Vagina (tissue), 2 donors: Measurements from ENCODE around the gene SMPD3. TPM values are rescaled to one million over a fixed set of nuclear protein-coding genes. Genes with fewer than 3 reads are reported as not detected.

ENCODE experiments used
- DNase-seq, 2 donors: peaks; one replicate each; pipeline ENCODE4 v3.0.0-alpha.2; 2017; ENCODE audit errors: extremely low spot score in 2 of 2
- H3K27ac ChIP-seq: fragments of 200-600 bp; sonication (generic); one replicate; pipeline ENCODE4 v1.5.1; 2019
- H3K27me3 ChIP-seq: fragments of 200-600 bp; sonication (generic); one replicate; pipeline ENCODE4 v1.5.1; 2019
- H3K36me3 ChIP-seq, 2 donors: fragments of 200-600 bp; sonication (generic); one replicate each; pipeline ENCODE4 v1.5.1; 2017 to 2019
- H3K4me1 ChIP-seq: fragments of 200-600 bp; sonication (generic); one replicate; pipeline ENCODE4 v1.5.1; 2019
- H3K4me3 ChIP-seq, 2 donors: fragments of 200-600 bp; sonication (generic); 1 replicate in 1 of 2; 2 replicates in 1 of 2; pipeline ENCODE4 v1.5.1; 2016 to 2019
- H3K9me3 ChIP-seq: fragments of 200-600 bp; sonication (generic); one replicate; pipeline ENCODE4 v1.5.1; 2019
- CTCF ChIP-seq, 3 experiments: fragments of 450-650 bp in 2 of 3; fragments of 200-600 bp in 1 of 3; sonication (generic) in 1 of 3; IDR thresholded peaks; one replicate each; pipeline ENCODE4 v1.5.1; 2017 to 2019; ENCODE audit warnings: antibody characterized with exemption in 3 of 3, mild to moderate bottlenecking in 2 of 3, moderate library complexity in 2 of 3
- POLR2A ChIP-seq, 2 donors: fragments of 450-650 bp; IDR thresholded peaks; one replicate each; pipeline ENCODE4 v1.6.1; 2017; ENCODE audit warnings: antibody characterized with exemption in 2 of 2, mild to moderate bottlenecking in 2 of 2, moderate library complexity in 2 of 2
- POLR2AphosphoS5 ChIP-seq, 2 donors: sonication (generic); formaldehyde crosslinking; IDR thresholded peaks; one replicate each; pipeline ENCODE4 v1.9.0; 2017; ENCODE audit warnings: antibody characterized with exemption in 2 of 2, mild to moderate bottlenecking in 2 of 2, low read depth in 1 of 2; ENCODE audit not compliant: insufficient read depth in 1 of 2
- intact Hi-C: fragments of 100-400 bp; cut with DNase I; formaldehyde crosslinking; loops from one replicate; pipeline ENCODE4 v1.15.1; 2023
- total RNA-seq: library from RNA; depleted of rRNA; stranded (reverse); fragments of >200 nt; gene quantifications from one replicate; pipeline ENCODE4 v1.2.3, GENCODE V29; 2016

SMPD3 gene
- total RNA-seq, 1 donor from 2014 or later = 3.4 TPM

- Histone ChIP-seq H3K27ac (no peak overlapping the region), H3K27me3 (no peaks in the 10 kb centered on the region), H3K36me3 (no peaks in the 10 kb centered on the region), H3K9me3 (no peaks in the 10 kb centered on the region), H3K4me1 (peaks cover 6% of the 10 kb centered on the region), H3K4me3 (no peak overlapping the region)
- DNase-seq = no peak
- intact Hi-C loops = no loop called here
- no peak for TF ChIP-seq POLR2A (IDR thresholded peaks at IDR 0.05)
- peak in 1 of 3 experiments; percentile 9 for TF ChIP-seq CTCF (IDR thresholded peaks at IDR 0.05)
Measured at GRCh38 chr16:68367030-68367429, 81.3 kb downstream of the SMPD3 start.

- H3K36me3 ChIP-seq = no peaks in the 10 kb centered on the region
- H3K9me3 ChIP-seq = no peaks in the 10 kb centered on the region
- no peak for TF ChIP-seq POLR2A (IDR thresholded peaks at IDR 0.05)
- no peak for TF ChIP-seq POLR2AphosphoS5 (IDR thresholded peaks at IDR 0.05; ENCODE audit: insufficient read depth in 1 of 2, low read depth in 1 of 2)
- TF ChIP-seq CTCF (IDR thresholded peaks at IDR 0.05) = no peak
- no peak overlapping the region for H3K4me3 ChIP-seq
- no peak overlapping the region for H3K27ac ChIP-seq
- DNase-seq = no peak
- H3K27me3 ChIP-seq = no peaks in the 10 kb centered on the region
- intact Hi-C loops = no loop called here
- H3K4me1 ChIP-seq = peaks cover 16% of the 10 kb centered on the region
Measured at GRCh38 chr16:68366062-68366461, 82.2 kb downstream of the SMPD3 start.

- intact Hi-C loops = no loop called here
- Histone ChIP-seq H3K27ac (no peak overlapping the region), H3K9me3 (no peaks in the 10 kb centered on the region), H3K36me3 (no peaks in the 10 kb centered on the region), H3K27me3 (no peaks in the 10 kb centered on the region), H3K4me1 (peaks cover 18% of the 10 kb centered on the region), H3K4me3 (no peak overlapping the region)
- DNase-seq = no peak
- TF ChIP-seq CTCF (IDR thresholded peaks at IDR 0.05) (no peak), POLR2AphosphoS5 (IDR thresholded peaks at IDR 0.05; ENCODE audit: insufficient read depth in 1 of 2, low read depth in 1 of 2) (no peak), POLR2A (IDR thresholded peaks at IDR 0.05) (no peak)
Measured at GRCh38 chr16:68365167-68365817, 83.0 kb downstream of the SMPD3 start.

- Histone ChIP-seq H3K4me3 (no peak overlapping the region), H3K36me3 (no peaks in the 10 kb centered on the region), H3K27me3 (no peaks in the 10 kb centered on the region), H3K4me1 (peaks cover 18% of the 10 kb centered on the region), H3K27ac (no peak overlapping the region), H3K9me3 (no peaks in the 10 kb centered on the region)
- no peak for DNase-seq
- intact Hi-C loops = no loop called here
- no peak for TF ChIP-seq POLR2AphosphoS5 (IDR thresholded peaks at IDR 0.05; ENCODE audit: insufficient read depth in 1 of 2, low read depth in 1 of 2)
- TF ChIP-seq POLR2A (IDR thresholded peaks at IDR 0.05) = no peak
- no peak for TF ChIP-seq CTCF (IDR thresholded peaks at IDR 0.05)
Measured at GRCh38 chr16:68364561-68364998, 83.7 kb downstream of the SMPD3 start.

- no peaks in the 10 kb centered on the region for H3K36me3 ChIP-seq
- TF ChIP-seq POLR2A (IDR thresholded peaks at IDR 0.05) = no peak
- no peak for TF ChIP-seq CTCF (IDR thresholded peaks at IDR 0.05)
- TF ChIP-seq POLR2AphosphoS5 (IDR thresholded peaks at IDR 0.05; ENCODE audit: insufficient read depth in 1 of 2, low read depth in 1 of 2) = no peak
Measured at GRCh38 chr16:68363658-68364521, 84.4 kb downstream of the SMPD3 start.

More at GRCh38 chr16:68363658-68364521, 84.4 kb downstream of the SMPD3 start:
- intact Hi-C loops = no loop called here
- no peak overlapping the region for H3K27ac ChIP-seq
- no peak overlapping the region for H3K4me3 ChIP-seq
- peaks cover 18% of the 10 kb centered on the region for H3K4me1 ChIP-seq
- no peak for DNase-seq
- no peaks in the 10 kb centered on the region for H3K27me3 ChIP-seq
- H3K9me3 ChIP-seq = no peaks in the 10 kb centered on the region
